SH-SY5Y (cell line): ENCODE results near the gene KY.

Source experiments
- GATA2 ChIP-seq: IDR thresholded peaks from 2 replicates; pipeline ENCODE4 v1.6.1; 2011; ENCODE audit warnings: mild to moderate bottlenecking, low read depth, low read length
- GATA3 ChIP-seq: IDR thresholded peaks from 2 replicates; pipeline ENCODE4 v1.6.1; 2011; ENCODE audit warnings: low read depth, mild to moderate bottlenecking, low read length, moderate library complexity

DNA sequence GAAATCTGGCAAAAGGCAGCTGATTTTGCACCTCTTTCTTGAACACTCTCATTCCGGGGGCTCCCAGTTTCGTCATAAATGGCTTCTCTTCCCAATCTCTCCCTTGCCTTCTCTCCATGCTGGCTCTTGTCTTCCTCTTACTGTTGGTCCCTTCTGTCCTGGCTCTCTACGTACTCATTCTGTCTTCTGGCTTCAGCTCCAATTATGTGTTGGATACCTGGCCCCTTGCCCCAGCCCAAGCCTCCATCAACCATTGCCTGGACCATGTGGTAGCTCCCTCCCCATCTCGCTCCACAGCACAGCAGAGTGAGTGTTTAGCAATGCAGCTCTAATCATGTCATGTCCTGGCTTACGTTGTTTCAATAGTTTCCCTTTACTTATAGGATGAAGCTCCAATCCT, 21.7 kb upstream of the KY start:
- TF ChIP-seq GATA2 = no peak
- no peak for TF ChIP-seq GATA3
